ENCODE measurements around the gene DENND1A. TPM values are rescaled to one million over a fixed set of nuclear protein-coding genes. Genes with fewer than 3 reads are reported as not detected.

Gene DENND1A
- total and polyA plus RNA-seq, 2 donors = 6.7 to 9.2 TPM

DNA sequence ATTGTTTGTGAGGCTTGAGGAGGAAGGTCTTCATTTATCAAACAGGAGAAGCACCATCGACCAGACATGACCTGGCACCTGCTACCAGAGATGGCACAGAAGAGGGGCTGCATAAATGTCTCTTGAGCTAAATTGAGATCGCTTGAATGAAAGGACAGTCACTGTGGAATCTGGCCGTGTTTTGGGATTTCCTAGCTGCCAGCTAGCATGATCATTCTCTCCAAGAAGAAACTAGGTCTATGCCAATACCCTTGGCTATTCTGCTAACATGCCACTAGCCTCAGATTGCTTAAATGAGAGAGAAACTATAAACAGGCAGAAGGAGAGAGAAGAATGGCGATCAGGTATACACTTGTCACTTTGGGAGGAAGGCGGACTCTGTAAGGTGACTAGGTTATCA lies 324.6 kb downstream of the DENND1A start:
- Histone ChIP-seq H3K4me1 (ENCODE audit: control insufficient read depth in 2 of 2, insufficient read depth in 2 of 2, low read length in 2 of 2) (peaks cover 0 to 3% of the 10 kb centered on the region in 2 donors), H3K27me3 (ENCODE audit: control insufficient read depth in 2 of 2, insufficient read depth in 1 of 2, low read length in 1 of 2) (no peaks in the 10 kb centered on the region), H3K9me3 (ENCODE audit: control insufficient read depth in 2 of 2, insufficient read depth in 1 of 2, low read length in 1 of 2) (no peaks in the 10 kb centered on the region), H3K27ac (ENCODE audit: low read depth in 1 of 2, low read length in 1 of 2) (no peak overlapping the region), H3K36me3 (ENCODE audit: control insufficient read depth in 2 of 2, insufficient read depth in 2 of 2, low read length in 1 of 2) (no peaks in the 10 kb centered on the region), H3K4me3 (ENCODE audit: low read length in 2 of 2) (no peak overlapping the region)
- WGBS = 76% methylated on average over 5 of the region's 5 CpGs
- DNase-seq (ENCODE audit: low read depth in 6 of 9, low spot score in 9 of 9) = no peak

DNA sequence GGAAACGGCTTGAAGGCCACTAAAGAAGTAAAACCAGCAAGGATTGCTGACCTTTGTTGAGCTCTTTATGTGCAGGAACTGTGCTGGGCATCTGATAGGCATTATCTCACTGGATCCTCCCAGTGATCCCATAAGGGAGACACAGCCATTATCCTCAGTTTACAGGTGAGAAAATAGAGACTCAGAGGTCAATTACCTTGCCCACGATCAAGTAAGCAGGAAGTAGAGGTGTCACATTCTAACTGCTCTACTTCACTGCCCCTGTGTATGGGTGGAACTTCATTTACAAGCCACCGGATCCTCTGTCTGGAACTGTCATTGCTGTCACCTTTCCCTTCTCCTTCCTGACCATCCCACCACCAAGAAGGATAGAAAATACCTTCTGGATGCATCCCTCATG lies 325.1 kb downstream of the DENND1A start:
- Histone ChIP-seq H3K4me3 (ENCODE audit: low read length in 2 of 2) (no peak overlapping the region), H3K9me3 (ENCODE audit: control insufficient read depth in 2 of 2, insufficient read depth in 1 of 2, low read length in 1 of 2) (no peaks in the 10 kb centered on the region), H3K27me3 (ENCODE audit: control insufficient read depth in 2 of 2, insufficient read depth in 1 of 2, low read length in 1 of 2) (no peaks in the 10 kb centered on the region), H3K27ac (ENCODE audit: low read depth in 1 of 2, low read length in 1 of 2) (no peak overlapping the region), H3K36me3 (ENCODE audit: control insufficient read depth in 2 of 2, insufficient read depth in 2 of 2, low read length in 1 of 2) (no peaks in the 10 kb centered on the region), H3K4me1 (ENCODE audit: control insufficient read depth in 2 of 2, insufficient read depth in 2 of 2, low read length in 2 of 2) (peaks cover 0 to 3% of the 10 kb centered on the region in 2 donors)
- no peak for DNase-seq (ENCODE audit: low read depth in 6 of 9, low spot score in 9 of 9)
- WGBS = 63% methylated on average over 3 of the region's 3 CpGs

DNA sequence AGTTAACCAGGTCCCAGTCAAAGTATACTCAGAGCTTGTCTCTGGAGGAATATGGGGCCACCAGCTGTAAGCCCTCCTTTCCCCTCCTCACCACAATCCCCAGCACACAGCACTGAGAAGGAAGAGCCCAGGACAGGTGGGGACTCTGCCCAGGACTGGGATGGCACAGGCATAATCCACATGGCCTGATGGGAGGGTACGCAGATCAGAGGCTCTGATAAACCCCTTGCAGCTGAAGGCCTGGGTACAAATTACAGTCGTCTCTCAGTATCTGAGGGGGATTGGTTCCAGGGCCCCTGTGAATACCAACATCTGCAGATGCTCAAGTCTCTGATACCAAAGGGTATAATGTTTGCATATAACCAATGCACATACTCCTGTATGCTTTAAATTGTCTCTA lies 328.1 kb downstream of the DENND1A start:
- H3K4me3 ChIP-seq (ENCODE audit: low read length in 2 of 2) = no peak overlapping the region
- WGBS = 39% methylated on average over 2 of the region's 2 CpGs

DNA sequence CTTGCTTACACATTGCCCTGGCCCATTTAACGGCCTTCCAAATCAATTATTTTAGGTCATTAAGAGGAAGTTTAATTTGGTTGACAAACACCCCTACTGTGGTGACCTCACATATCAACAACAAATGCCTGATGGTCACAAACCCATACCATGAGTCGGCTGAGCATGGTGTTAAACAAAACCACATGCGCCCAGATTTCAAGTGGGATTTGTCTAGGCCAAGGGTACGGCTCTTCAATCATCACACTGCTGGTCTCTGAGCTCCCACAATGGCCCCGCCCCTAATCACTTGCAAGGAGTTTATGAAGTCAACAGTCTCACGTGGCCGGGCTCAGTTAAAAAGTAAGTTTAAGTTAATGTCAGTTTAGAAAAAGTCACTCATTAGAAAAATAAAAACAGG lies 330.1 kb downstream of the DENND1A start:
- no peaks in the 10 kb centered on the region for H3K9me3 ChIP-seq (ENCODE audit: control insufficient read depth in 2 of 2, insufficient read depth in 1 of 2, low read length in 1 of 2)
- H3K36me3 ChIP-seq (ENCODE audit: control insufficient read depth in 2 of 2, insufficient read depth in 2 of 2, low read length in 1 of 2) = no peaks in the 10 kb centered on the region
- H3K27ac ChIP-seq (ENCODE audit: low read depth in 1 of 2, low read length in 1 of 2) = no peak overlapping the region
- H3K27me3 ChIP-seq (ENCODE audit: control insufficient read depth in 2 of 2, insufficient read depth in 1 of 2, low read length in 1 of 2) = no peaks in the 10 kb centered on the region
- H3K4me1 ChIP-seq (ENCODE audit: control insufficient read depth in 2 of 2, insufficient read depth in 2 of 2, low read length in 2 of 2) = peaks cover 0 to 4% of the 10 kb centered on the region in 2 donors
- no peak overlapping the region for H3K4me3 ChIP-seq (ENCODE audit: low read length in 2 of 2)
- WGBS = 98% methylated on average over 7 of the region's 7 CpGs
- no peak for DNase-seq (ENCODE audit: low read depth in 6 of 9, low spot score in 9 of 9)

More for the DNA sequence above, 328.1 kb downstream of the DENND1A start:
- H3K27me3 ChIP-seq (ENCODE audit: control insufficient read depth in 2 of 2, insufficient read depth in 1 of 2, low read length in 1 of 2) = no peaks in the 10 kb centered on the region
- H3K27ac ChIP-seq (ENCODE audit: low read depth in 1 of 2, low read length in 1 of 2) = no peak overlapping the region
- no peaks in the 10 kb centered on the region for H3K9me3 ChIP-seq (ENCODE audit: control insufficient read depth in 2 of 2, insufficient read depth in 1 of 2, low read length in 1 of 2)
- H3K36me3 ChIP-seq (ENCODE audit: control insufficient read depth in 2 of 2, insufficient read depth in 2 of 2, low read length in 1 of 2) = no peaks in the 10 kb centered on the region
- peaks cover 0 to 3% of the 10 kb centered on the region in 2 donors for H3K4me1 ChIP-seq (ENCODE audit: control insufficient read depth in 2 of 2, insufficient read depth in 2 of 2, low read length in 2 of 2)
- no peak for DNase-seq (ENCODE audit: low read depth in 6 of 9, low spot score in 9 of 9)

DNA sequence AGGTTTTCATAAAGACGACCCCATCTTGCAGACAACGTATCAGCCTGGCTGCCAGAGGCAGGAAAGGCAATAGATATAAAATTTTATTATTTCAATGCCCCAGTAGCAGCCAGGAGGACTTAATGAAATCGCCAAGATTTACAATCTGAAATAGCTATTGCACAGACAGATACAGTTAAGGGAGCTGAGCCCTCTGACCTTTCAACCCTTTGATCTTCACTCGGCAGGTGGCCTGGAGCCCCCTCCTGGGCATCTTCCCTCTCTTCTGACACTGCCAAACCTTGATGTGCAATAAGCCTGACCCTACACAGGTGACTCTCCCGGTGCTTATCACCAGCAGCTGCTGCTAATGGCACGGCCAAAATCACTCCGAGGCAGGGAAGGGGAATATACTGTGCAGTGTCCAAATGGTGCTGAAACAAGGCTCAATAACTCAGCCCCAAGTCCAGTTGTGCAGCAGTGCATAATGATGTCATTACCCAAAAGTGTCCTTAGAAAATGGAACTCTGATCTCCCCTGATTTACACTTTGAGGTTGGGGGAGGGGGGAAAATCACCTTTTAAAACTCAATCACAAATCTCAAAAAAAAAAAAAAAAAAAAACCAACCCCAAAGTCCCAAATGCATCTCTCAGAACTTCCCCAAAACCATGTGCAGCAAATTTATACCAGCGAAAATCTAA lies 331.9 kb downstream of the DENND1A start:
- WGBS = 95% methylated on average over 8 of the region's 8 CpGs

DNA sequence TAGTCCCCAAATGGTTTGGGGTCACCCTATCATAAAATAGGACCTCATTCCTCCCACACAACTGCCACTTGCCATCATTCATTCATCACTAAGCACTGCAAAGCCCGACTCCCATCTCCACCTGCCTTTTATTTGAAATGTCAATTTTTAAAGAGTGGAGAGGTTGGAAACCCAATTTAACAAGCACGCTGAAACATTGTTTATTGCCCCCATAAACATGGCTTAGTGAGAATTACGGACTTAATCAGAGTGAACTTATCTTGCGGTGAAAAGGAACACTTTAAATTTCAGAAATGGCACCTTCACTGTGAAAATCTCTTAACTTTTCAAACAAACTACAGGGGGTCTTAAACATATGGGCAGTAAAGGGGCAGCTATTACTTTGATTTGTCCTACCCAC lies 332.9 kb downstream of the DENND1A start:
- Histone ChIP-seq H3K4me3 (ENCODE audit: low read length in 2 of 2) (no peak overlapping the region), H3K9me3 (ENCODE audit: control insufficient read depth in 2 of 2, insufficient read depth in 1 of 2, low read length in 1 of 2) (no peaks in the 10 kb centered on the region), H3K27me3 (ENCODE audit: control insufficient read depth in 2 of 2, insufficient read depth in 1 of 2, low read length in 1 of 2) (no peaks in the 10 kb centered on the region), H3K36me3 (ENCODE audit: control insufficient read depth in 2 of 2, insufficient read depth in 2 of 2, low read length in 1 of 2) (no peaks in the 10 kb centered on the region), H3K27ac (ENCODE audit: low read depth in 1 of 2, low read length in 1 of 2) (no peak overlapping the region), H3K4me1 (ENCODE audit: control insufficient read depth in 2 of 2, insufficient read depth in 2 of 2, low read length in 2 of 2) (peaks cover 0 to 4% of the 10 kb centered on the region in 2 donors)
- DNase-seq (ENCODE audit: low read depth in 6 of 9, low spot score in 9 of 9) = no peak
- 98% methylated on average over 4 of the region's 4 CpGs for WGBS

More for the DNA sequence above, 331.9 kb downstream of the DENND1A start:
- Histone ChIP-seq H3K27ac (ENCODE audit: low read depth in 1 of 2, low read length in 1 of 2) (no peak overlapping the region), H3K36me3 (ENCODE audit: control insufficient read depth in 2 of 2, insufficient read depth in 2 of 2, low read length in 1 of 2) (no peaks in the 10 kb centered on the region), H3K4me1 (ENCODE audit: control insufficient read depth in 2 of 2, insufficient read depth in 2 of 2, low read length in 2 of 2) (peaks cover 0 to 4% of the 10 kb centered on the region in 2 donors), H3K9me3 (ENCODE audit: control insufficient read depth in 2 of 2, insufficient read depth in 1 of 2, low read length in 1 of 2) (no peaks in the 10 kb centered on the region), H3K27me3 (ENCODE audit: control insufficient read depth in 2 of 2, insufficient read depth in 1 of 2, low read length in 1 of 2) (no peaks in the 10 kb centered on the region), H3K4me3 (ENCODE audit: low read length in 2 of 2) (no peak overlapping the region)
- no peak for DNase-seq (ENCODE audit: low read depth in 6 of 9, low spot score in 9 of 9)

DNA sequence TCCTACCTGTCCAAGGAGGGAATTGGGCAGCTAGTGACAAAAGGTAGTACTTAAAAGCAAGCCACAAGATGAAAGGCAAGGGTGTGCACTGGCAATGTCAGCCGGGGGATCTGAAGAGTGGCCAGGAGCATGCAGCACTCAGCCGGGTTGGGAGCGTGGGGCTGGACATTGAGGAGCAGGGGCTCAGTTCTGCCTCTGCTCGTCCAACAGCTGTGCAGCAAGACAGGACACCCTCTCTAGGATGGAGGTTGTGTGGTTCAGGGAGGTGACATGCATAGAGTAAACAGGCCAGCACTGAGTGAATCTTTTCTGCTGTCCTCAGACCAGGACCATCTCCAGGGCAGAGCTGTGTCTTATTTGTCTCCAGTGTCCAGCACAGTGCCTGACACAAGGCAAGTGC lies 338.6 kb downstream of the DENND1A start:
- Histone ChIP-seq H3K36me3 (ENCODE audit: control insufficient read depth in 2 of 2, insufficient read depth in 2 of 2, low read length in 1 of 2) (no peaks in the 10 kb centered on the region), H3K27me3 (ENCODE audit: control insufficient read depth in 2 of 2, insufficient read depth in 1 of 2, low read length in 1 of 2) (no peaks in the 10 kb centered on the region), H3K4me3 (ENCODE audit: low read length in 2 of 2) (no peak overlapping the region), H3K27ac (ENCODE audit: low read depth in 1 of 2, low read length in 1 of 2) (no peak overlapping the region), H3K4me1 (ENCODE audit: control insufficient read depth in 2 of 2, insufficient read depth in 2 of 2, low read length in 2 of 2) (peaks cover 0 to 4% of the 10 kb centered on the region in 2 donors), H3K9me3 (ENCODE audit: control insufficient read depth in 2 of 2, insufficient read depth in 1 of 2, low read length in 1 of 2) (peaks cover 0 to 9% of the 10 kb centered on the region in 2 donors)
- DNase-seq (ENCODE audit: low read depth in 6 of 9, low spot score in 9 of 9) = no peak
- WGBS = 98% methylated on average over 4 of the region's 4 CpGs

DNA sequence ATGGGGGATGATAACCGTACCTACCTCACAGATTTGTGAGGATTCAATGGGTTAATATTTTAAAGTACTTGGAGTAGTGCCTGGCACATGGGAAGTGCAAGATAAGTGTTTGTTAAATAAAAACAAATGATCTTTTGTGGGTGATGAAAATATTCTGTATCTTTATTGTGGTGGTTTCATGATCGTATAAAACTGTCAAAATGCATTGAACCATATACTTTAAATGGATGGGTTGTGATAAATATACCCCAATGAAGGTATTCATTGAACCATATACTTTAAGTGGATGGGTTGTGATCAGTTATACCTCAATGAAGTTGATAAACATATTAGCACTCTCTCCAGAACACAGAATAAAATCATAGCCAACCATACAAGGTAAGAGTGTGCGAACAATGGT lies 339.4 kb downstream of the DENND1A start:
- peaks cover 0 to 4% of the 10 kb centered on the region in 2 donors for H3K4me1 ChIP-seq (ENCODE audit: control insufficient read depth in 2 of 2, insufficient read depth in 2 of 2, low read length in 2 of 2)
- no peak overlapping the region for H3K27ac ChIP-seq (ENCODE audit: low read depth in 1 of 2, low read length in 1 of 2)
- 96% methylated on average over 3 of the region's 3 CpGs for WGBS
- no peak overlapping the region for H3K4me3 ChIP-seq (ENCODE audit: low read length in 2 of 2)
- H3K9me3 ChIP-seq (ENCODE audit: control insufficient read depth in 2 of 2, insufficient read depth in 1 of 2, low read length in 1 of 2) = peaks cover 0 to 14% of the 10 kb centered on the region in 2 donors
- no peaks in the 10 kb centered on the region for H3K27me3 ChIP-seq (ENCODE audit: control insufficient read depth in 2 of 2, insufficient read depth in 1 of 2, low read length in 1 of 2)
- no peak for DNase-seq (ENCODE audit: low read depth in 6 of 9, low spot score in 9 of 9)
- H3K36me3 ChIP-seq (ENCODE audit: control insufficient read depth in 2 of 2, insufficient read depth in 2 of 2, low read length in 1 of 2) = no peaks in the 10 kb centered on the region

DNA sequence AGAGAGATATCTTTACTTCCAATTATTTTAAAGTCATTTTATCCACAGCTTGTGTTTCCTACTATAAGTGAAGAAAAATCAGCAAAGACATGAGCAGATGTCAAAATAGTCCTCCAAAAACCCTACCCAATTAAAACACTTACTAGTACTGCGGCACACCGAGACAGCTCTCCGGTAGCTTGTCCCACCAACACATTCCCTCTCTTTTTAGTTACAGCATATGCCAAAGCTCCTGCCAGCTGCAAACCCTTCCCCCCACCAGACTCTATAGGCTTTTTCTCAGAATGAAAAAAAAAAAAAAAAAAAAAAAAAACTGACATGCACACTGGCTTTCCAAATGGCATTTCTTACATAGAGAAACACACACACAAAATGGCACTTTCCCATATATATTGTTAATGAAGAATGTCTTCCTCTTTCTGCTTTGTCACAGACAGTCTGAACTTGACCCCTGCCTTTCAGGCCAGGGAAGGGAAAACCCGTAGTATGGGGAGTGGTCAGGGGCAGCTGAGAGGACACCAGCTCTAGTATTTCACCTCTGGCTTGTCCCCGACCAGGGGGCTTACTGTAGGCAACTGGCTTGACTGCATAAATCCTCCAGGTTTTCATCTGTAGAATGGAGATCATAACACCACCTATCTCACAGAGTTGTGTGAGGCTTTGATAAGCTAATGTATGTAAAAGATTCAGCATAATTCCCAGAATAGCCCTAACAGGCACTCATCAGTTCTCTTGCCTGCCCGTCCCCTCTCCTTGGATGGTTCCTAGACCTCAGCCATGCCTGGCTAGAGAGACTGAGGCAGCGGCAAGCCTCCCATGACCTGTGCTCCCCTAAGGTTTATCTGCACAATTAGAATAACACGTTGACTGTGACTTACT lies 340.3 kb downstream of the DENND1A start:
- DNase-seq (ENCODE audit: low read depth in 6 of 9, low spot score in 9 of 9) = no peak
- Histone ChIP-seq H3K9me3 (ENCODE audit: control insufficient read depth in 2 of 2, insufficient read depth in 1 of 2, low read length in 1 of 2) (peaks cover 0 to 14% of the 10 kb centered on the region in 2 donors), H3K4me1 (ENCODE audit: control insufficient read depth in 2 of 2, insufficient read depth in 2 of 2, low read length in 2 of 2) (no peaks in the 10 kb centered on the region), H3K27me3 (ENCODE audit: control insufficient read depth in 2 of 2, insufficient read depth in 1 of 2, low read length in 1 of 2) (no peaks in the 10 kb centered on the region), H3K4me3 (ENCODE audit: low read length in 2 of 2) (no peak overlapping the region), H3K27ac (ENCODE audit: low read depth in 1 of 2, low read length in 1 of 2) (no peak overlapping the region), H3K36me3 (ENCODE audit: control insufficient read depth in 2 of 2, insufficient read depth in 2 of 2, low read length in 1 of 2) (no peaks in the 10 kb centered on the region)
- WGBS = 95% methylated on average over 8 of the region's 8 CpGs
